Measurements from ENCODE around the gene FMN1. TPM values are rescaled to one million over a fixed set of nuclear protein-coding genes. Genes with fewer than 3 reads are reported as not detected.
"Not testable (repeated sequence)": the region's sequence is repeated elsewhere in the genome, so short reads cannot be mapped to it uniquely, and the experiment has no call there.

The FMN1 gene
- total RNA-seq, 1 experiment from 2014 or later: 21.9 TPM

DNA sequence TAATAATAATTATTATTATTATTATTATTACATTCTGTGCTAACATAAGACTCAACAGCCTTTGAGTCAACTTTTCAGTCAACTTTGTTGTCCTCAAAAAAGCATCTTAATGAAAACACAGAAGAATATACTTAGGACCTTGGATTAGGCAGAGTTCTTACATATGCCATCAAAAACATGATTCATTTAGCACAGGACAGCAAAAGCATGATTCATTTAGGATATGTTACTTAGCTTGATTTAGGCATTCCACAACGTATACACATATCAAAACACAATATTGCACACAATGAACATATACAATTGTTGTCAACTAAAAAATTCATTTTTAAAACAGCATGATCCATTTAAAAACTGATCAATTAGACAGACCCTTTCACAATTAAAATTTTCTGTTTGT, 213.0 kb downstream of the FMN1 start:
- peak; percentile 30 for DNase-seq (ENCODE audit: low read depth)

DNA sequence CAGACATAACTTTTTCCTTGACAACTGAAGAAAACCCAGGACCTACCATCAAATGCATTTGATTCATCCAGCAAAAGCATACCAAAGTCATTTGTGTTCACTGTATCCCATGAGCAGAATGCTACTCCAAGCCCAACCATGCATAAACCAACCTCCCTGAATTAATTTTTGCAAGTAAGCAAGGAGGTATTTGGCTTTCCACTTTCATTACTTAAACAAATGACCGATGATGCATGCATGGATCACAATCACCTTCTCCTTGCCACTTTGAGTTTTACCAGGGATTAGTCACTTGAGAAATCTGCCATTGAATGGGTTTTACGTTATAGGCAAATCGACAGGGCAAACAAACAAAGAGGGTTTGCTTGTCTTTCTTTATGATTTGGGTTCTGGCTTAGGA, 214.8 kb downstream of the FMN1 start:
- DNase-seq (ENCODE audit: low read depth): peak; percentile 77

- no peak for DNase-seq (ENCODE audit: low read depth)
Measured at GRCh38 chr15:32977506-32977905, 217.0 kb downstream of the FMN1 start.

DNA sequence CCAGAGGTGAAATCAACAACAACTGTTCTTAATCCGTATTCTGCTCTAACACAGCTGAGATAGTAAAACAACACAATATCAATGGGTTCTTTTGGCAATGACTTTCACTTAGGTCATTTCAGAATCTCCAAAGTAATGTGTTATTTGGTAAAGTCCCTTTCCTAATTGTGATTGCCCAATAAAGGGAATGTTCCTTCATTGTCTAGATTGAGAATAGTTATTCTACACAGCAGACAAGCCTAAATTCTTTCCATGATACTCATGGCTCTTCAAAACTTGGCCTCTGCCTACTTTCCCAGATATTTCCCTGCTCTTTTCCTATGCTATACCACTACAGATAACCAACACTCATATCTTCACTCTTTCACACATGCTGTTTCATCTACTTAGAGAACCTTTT, 219.8 kb downstream of the FMN1 start:
- DNase-seq (ENCODE audit: low read depth): peak; percentile 43

DNA sequence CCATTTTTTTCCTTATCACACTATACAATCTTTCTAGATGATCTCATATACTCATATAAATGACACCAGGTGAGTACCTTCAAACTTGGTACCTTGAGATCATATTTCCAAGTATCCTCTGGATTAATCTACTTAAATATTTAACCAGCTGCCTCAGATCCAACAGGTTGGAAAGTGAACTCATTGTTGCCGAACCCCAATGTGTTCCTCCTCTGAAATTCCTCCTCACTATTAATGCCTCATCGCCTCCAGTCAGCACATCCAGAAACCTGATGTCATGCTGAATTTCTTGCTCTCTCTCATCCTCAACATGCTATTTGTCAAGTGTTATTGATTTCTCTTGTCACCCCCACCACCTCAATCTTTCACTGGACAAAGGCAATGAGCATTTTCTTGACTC, 221.8 kb downstream of the FMN1 start:
- no peak for DNase-seq (ENCODE audit: low read depth)

- no peak for DNase-seq (ENCODE audit: low read depth)
Measured at GRCh38 chr15:32970847-32971246, 223.7 kb downstream of the FMN1 start.

- DNase-seq (ENCODE audit: low read depth): no peak
Measured at GRCh38 chr15:32967521-32967920, 227.0 kb downstream of the FMN1 start.

DNA sequence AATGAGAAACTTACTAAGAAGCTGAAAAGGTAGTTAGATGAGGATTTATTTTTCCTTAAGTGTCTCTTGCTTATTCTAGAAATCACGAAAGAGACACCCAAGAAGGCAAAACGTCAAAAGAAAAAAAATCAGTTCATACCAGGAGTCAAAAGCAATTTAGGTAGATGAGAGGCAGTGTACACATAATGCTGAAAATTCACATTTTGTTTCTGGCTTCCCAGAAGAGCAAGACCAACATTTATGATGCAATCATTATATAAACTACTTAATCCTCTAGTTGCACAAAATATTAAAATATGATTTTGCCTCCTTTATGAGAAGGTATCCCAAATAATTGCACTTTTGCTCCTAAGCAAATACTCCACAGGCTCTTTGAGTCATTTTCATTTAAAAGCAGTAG, 228.0 kb downstream of the FMN1 start:
- no peak for DNase-seq (ENCODE audit: low read depth)

DNA sequence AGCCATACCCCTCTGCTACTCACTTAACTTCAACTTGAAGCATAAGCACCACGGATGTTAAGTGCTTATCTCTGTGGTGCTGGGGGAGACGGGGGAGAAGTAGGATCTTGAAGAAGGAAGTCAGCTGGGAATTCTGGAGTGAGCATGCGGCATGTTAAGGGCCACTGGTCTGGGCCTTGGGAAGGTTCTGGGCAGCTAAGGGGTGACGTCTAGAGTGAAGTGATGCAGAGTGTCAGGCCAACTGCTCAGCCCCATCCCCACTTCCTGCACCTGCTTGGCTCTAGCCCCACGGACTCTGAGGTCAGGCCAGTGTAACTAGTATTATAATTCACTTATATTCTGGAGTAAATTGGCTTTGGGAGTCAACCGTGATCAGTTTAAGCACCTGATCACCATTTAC, 228.6 kb downstream of the FMN1 start:
- DNase-seq (ENCODE audit: low read depth): no peak

DNA sequence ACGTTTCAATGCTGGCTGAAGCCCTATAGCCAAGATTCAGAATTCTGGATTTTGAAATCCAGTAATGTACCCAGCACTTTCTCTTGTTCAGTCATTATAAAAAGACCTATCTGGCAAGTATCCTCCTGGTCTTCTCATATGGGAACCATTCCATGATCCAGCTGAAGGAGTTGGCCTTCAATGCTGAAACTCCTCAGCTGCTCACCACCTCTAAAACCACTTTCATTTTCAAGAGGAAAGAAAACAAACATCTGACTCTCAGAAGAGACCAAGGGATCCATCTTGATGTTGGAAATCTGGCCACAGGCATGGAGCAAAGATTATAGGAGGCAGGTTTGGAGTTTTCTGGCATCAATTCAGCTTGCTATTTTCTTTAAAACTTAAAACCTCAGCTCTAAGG, 235.4 kb downstream of the FMN1 start:
- DNase-seq (ENCODE audit: low read depth): peak; percentile 57

DNA sequence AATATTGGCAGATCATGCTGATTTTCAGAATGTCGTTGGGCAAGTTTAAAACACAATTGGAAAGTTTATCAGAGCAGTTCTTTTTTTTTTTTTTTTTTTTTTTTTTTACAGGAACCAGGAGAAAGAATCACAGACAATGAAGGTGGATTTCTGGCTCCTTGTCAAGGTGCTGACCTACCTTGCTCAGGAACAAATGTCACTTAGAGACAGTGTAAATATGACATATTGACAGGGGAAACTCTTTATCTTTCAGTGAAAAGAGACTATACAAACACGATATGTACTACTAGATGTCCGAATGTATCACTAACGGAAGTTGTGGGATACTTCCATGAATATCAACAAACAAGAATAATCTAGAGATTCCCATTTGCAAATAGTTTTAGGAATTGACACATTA, 237.3 kb downstream of the FMN1 start:
- DNase-seq (ENCODE audit: low read depth): no peak

GRCh38 chr15:32956711-32957110, 237.8 kb downstream of the FMN1 start:
- DNase-seq (ENCODE audit: low read depth): no peak

DNA sequence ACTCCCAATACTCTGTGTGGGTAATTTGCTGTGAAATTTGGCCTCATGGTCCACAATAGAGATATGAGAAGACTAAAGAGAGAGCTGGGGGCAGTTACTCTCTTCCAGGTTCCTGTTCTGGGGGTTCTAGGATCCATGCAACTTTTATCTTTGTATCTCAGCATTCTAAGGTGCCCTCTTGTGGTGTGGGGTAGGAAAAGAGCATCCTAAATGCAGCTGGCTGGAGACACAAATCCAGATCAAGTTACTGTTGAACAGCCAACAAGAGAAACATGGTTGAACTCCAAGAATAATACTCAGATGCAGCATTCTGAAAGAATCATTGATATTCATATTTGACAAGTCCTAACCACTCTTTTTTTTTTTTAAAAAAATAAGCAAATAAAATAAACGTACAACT, 238.5 kb downstream of the FMN1 start:
- DNase-seq (ENCODE audit: low read depth): peak; percentile 78

GRCh38 chr15:32953533-32953910, 241.0 kb downstream of the FMN1 start:
- DNase-seq (ENCODE audit: low read depth): no peak

GRCh38 chr15:32952901-32953532, 241.5 kb downstream of the FMN1 start:
- no peak for DNase-seq (ENCODE audit: low read depth)

DNA sequence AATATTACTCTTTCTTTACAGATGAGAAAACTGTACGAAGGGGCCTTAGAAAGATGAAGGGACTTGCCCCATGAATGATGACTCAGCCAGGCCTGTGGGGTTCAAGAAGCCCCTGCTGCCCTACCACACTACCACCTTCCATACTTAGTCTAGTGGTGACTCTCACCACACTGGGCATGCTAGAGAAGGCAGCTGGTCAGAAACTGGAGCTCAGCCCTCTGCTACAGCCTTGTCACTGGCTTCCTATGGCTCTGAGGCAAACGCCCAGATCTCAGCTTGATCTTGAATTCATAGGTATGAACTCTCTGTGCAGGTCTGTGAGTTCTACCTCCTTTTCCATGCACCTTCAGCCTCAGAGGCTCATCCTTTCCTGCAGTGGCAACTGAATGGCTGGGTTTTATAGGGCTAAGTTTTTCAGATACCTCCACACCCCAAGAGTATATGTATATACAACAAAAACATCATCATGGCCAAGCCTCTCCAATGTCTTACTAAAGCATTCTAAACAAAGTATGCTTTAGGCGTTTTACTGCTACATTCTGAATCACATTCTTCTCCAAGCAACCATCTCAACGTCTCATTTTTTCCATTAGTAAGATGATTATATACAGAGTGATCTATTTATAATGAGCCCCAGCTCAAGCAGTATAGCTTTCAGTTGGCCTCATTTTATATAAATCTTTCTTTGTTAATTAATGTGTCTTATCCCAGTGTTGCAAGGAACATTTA, 242.6 kb downstream of the FMN1 start:
- DNase-seq (ENCODE audit: low read depth): no peak

DNA sequence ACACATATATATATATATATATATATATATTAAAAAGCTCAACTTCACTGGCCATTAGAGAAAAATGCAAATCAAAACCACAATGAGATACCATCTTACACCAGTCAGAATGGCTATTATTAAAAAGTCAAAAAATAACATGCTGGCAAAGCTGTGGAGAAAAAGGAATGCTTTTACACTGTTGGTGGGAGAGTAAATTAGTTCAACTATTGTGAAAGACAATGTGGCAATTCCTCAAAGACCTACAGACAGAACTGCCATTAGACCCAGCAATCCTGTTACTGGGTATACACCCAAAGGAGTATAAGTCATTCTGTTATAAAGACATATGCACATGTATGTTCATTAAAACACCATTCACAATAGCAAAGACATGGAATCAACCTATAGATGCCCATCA, 244.5 kb downstream of the FMN1 start:
- DNase-seq (ENCODE audit: low read depth): not testable (repeated sequence)

- DNase-seq (ENCODE audit: low read depth): no peak
Measured at GRCh38 chr15:32946210-32946609, 248.3 kb downstream of the FMN1 start.

- DNase-seq (ENCODE audit: low read depth): no peak
Measured at GRCh38 chr15:32944431-32944830, 250.1 kb downstream of the FMN1 start.

GRCh38 chr15:32943711-32944110, 250.8 kb downstream of the FMN1 start:
- no peak for DNase-seq (ENCODE audit: low read depth)

- DNase-seq (ENCODE audit: low read depth): no peak
Measured at GRCh38 chr15:32942401-32942841, 252.1 kb downstream of the FMN1 start.

DNA sequence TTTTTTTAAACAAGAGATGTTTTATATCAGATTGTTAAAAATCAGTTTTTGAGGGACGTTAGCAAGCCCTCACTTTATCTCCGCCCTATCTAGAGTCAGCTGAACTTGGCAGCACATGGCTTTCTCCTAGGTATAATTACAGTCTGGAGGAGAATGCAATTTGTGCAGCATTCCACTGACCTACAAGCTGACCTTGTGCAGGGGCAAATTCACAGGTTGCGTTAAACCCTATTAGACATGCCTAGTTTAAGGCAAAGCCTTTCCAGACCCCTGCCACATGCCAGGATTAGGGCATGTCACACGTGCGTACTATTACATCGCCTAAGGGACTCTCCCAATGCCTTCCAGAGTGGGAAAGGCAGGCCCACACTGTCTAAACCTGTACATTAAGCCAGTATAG, 252.7 kb downstream of the FMN1 start:
- DNase-seq (ENCODE audit: low read depth): no peak

DNA sequence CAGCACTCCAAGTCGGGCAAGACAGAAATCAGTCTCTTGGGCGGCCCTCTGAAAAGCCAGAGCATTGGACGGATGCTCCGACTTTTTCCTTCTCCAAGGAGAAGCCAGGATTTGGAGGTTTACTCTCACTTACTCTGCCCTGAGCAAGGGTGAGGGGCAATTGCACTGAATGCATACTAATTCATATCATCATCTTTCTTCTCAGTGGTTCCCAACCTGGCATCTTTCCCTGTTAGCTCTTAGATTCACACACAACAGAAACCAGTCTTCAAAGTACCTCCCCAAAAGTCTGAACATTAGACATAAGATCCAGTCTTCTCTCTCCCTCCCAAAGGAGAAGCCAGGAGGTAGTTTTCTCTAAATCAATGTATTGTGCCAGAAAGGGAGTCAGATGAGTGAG, 257.5 kb downstream of the FMN1 start:
- DNase-seq (ENCODE audit: low read depth): no peak

Measured in LHCN-M2 (cell line).